ENCODE results near the gene EGLN3.

Gene EGLN3

GRCh38 chr14:33941718-33942117 lies 9.2 kb downstream of the EGLN3 start:
- Histone ChIP-seq H3K4me1 (peaks cover 0 to 81% (median 30%) of the 10 kb centered on the region in 4 donors), H3K9me3 (no peaks in the 10 kb centered on the region), H3K27me3 (no peaks in the 10 kb centered on the region), H3K36me3 (no peaks in the 10 kb centered on the region), H3K4me3 (no peak overlapping the region), H3K27ac (peak overlapping the region in 1 of 2 donors; percentile 80)
- intact Hi-C loops (cut with DNase I; ENCODE audit: low total_unique reads), result loop anchor here (5.0 kb wide), 1 partner anchor 121 kb away; no protein-coding TSS in a partner anchor
- DNase-seq, result no peak
- TF ChIP-seq CTCF (IDR thresholded peaks at IDR 0.05), result no peak

DNA sequence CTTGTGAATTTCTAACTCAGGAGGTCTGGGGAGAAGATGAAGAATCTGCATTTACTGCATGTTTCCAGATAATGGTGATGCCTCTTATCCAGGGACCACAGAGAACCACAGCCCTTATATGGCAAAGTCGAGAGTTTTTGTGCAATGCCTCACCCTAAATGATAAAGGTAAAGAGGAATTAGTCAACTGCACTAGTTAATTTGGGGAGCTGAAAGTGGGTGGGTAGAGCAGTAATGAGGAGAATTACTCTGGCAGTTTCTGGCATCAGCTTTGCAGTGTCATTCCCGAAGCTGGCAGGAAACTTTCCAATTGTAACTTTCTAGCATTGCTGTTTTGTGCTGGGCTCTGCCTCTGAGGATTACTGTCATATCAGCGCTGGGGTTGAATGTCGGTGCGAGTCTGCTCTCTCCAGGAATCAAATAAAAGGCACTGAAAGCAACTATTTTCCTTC lies 10.3 kb downstream of the EGLN3 start:
- TF ChIP-seq CTCF (IDR thresholded peaks at IDR 0.05), result no peak
- Histone ChIP-seq H3K27ac (peak overlapping the region in 1 of 2 donors; percentile 80), H3K4me1 (peaks cover 0 to 74% (median 22%) of the 10 kb centered on the region in 4 donors), H3K36me3 (no peaks in the 10 kb centered on the region), H3K27me3 (no peaks in the 10 kb centered on the region), H3K4me3 (no peak overlapping the region), H3K9me3 (no peaks in the 10 kb centered on the region)
- DNase-seq, result no peak
- intact Hi-C loops (cut with DNase I; ENCODE audit: low total_unique reads), result loop anchor here (5.0 kb wide), 1 partner anchor 122 kb away; no protein-coding TSS in a partner anchor

- peak; percentile 60 to 93 for DNase-seq
Measured at GRCh38 chr14:33938131-33938949, 12.5 kb downstream of the EGLN3 start.

DNA sequence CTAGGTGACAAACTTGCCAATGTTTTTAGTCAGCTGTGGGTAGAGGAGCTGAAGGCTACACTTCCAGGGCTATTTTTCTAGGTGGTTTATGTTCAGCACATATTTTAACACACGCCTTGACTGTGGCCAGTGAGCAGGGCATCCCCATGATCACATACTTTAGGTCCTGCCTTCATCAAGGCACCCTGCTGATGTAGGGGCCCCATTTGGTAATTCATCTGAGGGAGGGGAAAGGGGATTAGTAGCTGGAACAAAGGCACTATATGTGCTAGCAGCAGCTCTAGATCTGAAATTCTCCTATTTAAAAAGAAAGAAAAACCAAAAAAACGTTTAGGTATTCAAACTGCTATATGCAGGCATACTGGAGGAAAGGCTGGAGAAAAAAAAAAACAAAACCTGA lies 14.5 kb downstream of the EGLN3 start:
- H3K36me3 ChIP-seq, result no peaks in the 10 kb centered on the region
- no peaks in the 10 kb centered on the region for H3K9me3 ChIP-seq
- intact Hi-C loops (cut with DNase I; ENCODE audit: low total_unique reads), result no loop called here
- H3K27ac ChIP-seq, result peak overlapping the region; percentile 76 to 80
- H3K27me3 ChIP-seq, result no peaks in the 10 kb centered on the region
- TF ChIP-seq CTCF (IDR thresholded peaks at IDR 0.05), result no peak
- DNase-seq, result no peak
- peaks cover 0 to 63% (median 14%) of the 10 kb centered on the region in 4 donors for H3K4me1 ChIP-seq
- H3K4me3 ChIP-seq, result no peak overlapping the region

More at GRCh38 chr14:33938131-33938949, 12.5 kb downstream of the EGLN3 start:
- no peaks in the 10 kb centered on the region for H3K27me3 ChIP-seq
- H3K4me1 ChIP-seq, result peaks cover 0 to 58% (median 16%) of the 10 kb centered on the region in 4 donors
- peak overlapping the region; percentile 29 to 30 for H3K4me3 ChIP-seq
- H3K9me3 ChIP-seq, result no peaks in the 10 kb centered on the region
- H3K27ac ChIP-seq, result peak overlapping the region; percentile 76 to 80
- intact Hi-C loops (cut with DNase I; ENCODE audit: low total_unique reads), result no loop called here
- no peaks in the 10 kb centered on the region for H3K36me3 ChIP-seq
- TF ChIP-seq CTCF (IDR thresholded peaks at IDR 0.05), result no peak

DNA sequence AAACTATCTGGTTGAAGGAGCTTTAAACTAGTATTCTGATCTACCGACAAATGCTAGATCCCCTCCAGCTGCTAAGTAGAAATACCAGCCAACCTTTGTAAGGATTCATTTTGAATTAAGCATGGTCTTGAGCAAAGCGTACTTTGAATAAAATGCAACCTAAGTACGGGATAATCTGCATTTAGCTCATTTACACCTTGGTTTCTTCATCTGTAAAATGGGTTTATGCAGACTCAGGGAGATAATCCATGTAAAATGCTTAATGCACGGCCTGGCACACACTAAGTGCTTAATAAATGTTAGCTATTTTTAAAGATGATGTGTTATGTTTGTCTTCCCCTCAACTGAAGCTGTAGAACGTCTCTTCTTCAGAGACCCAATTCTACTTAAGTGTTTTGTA lies 15.9 kb downstream of the EGLN3 start:
- no peak for DNase-seq
- Histone ChIP-seq H3K4me1 (peaks cover 0 to 65% (median 17%) of the 10 kb centered on the region in 4 donors), H3K9me3 (no peaks in the 10 kb centered on the region)

More for the DNA sequence above, 15.9 kb downstream of the EGLN3 start:
- intact Hi-C loops (cut with DNase I; ENCODE audit: low total_unique reads), result no loop called here
- no peaks in the 10 kb centered on the region for H3K36me3 ChIP-seq
- H3K27me3 ChIP-seq, result no peaks in the 10 kb centered on the region
- H3K27ac ChIP-seq, result no peak overlapping the region
- no peak for TF ChIP-seq CTCF (IDR thresholded peaks at IDR 0.05)
- no peak overlapping the region for H3K4me3 ChIP-seq

Data from tibial artery (tissue), 4 donors.